GM18907 (cell line): ENCODE results near the gene ETFB.

Experiments
- ATAC-seq: cut with Tn5 transposase; IDR thresholded peaks from one replicate; pipeline ENCODE4 v1.9.1; 2021; ENCODE audit warnings: mild to moderate bottlenecking, moderate library complexity; ENCODE audit not compliant: unreplicated experiment

ETFB gene

GRCh38 chr19:51352783-51353360 lies 13.3 kb downstream of the ETFB start:
- ATAC-seq: no peak

- no peak for ATAC-seq
These were observed 14.8 kb downstream of the ETFB start for GRCh38 chr19:51351266-51351990.

- no peak for ATAC-seq
These were observed 18.8 kb downstream of the ETFB start for GRCh38 chr19:51347209-51347928.

- ATAC-seq: no peak
These were observed 19.4 kb downstream of the ETFB start for GRCh38 chr19:51346742-51347141.

GRCh38 chr19:51345076-51345620 lies 21.0 kb downstream of the ETFB start:
- no peak for ATAC-seq

GRCh38 chr19:51342631-51343569 lies 23.3 kb downstream of the ETFB start:
- no peak for ATAC-seq

- no peak for ATAC-seq
These were observed 24.1 kb downstream of the ETFB start, which contains the start of gene VSIG10L for GRCh38 chr19:51341976-51342580. VSIG10L (minus strand) TSS chr19:51342139; CDS start chr19:51342124, 15 bp downstream.

GRCh38 chr19:51341066-51341465 lies 25.1 kb downstream of the ETFB start:
- no peak for ATAC-seq

GRCh38 chr19:51339687-51340656 lies 26.2 kb downstream of the ETFB start:
- peak; percentile 45 for ATAC-seq

- ATAC-seq: peak; percentile 2
These were observed 26.9 kb downstream of the ETFB start for GRCh38 chr19:51339313-51339686.

- ATAC-seq: peak; percentile 62
These were observed 27.4 kb downstream of the ETFB start for GRCh38 chr19:51338563-51339312.

- no peak for ATAC-seq
These were observed 28.2 kb downstream of the ETFB start for GRCh38 chr19:51337861-51338562.

GRCh38 chr19:51337141-51337860 lies 28.9 kb downstream of the ETFB start:
- no peak for ATAC-seq

GRCh38 chr19:51333836-51334460 lies 32.2 kb downstream of the ETFB start:
- no peak for ATAC-seq

GRCh38 chr19:51331716-51332115 lies 34.5 kb downstream of the ETFB start:
- no peak for ATAC-seq

GRCh38 chr19:51331193-51331592 lies 35.0 kb downstream of the ETFB start:
- no peak for ATAC-seq

- ATAC-seq: no peak
These were observed 35.8 kb downstream of the ETFB start for GRCh38 chr19:51330366-51330765.
